OCI-LY1 (cell line): ENCODE results near the gene ICAM1.

Experiments used
- H2AFZ ChIP-seq: fragments of 200-600 bp; sonication (generic), shearing (Covaris generic); 2 replicates; pipeline ENCODE4 v1.6.0; 2014; ENCODE audit warnings: antibody characterized with exemption, mild to moderate bottlenecking, low read length
- H3F3A ChIP-seq: fragments of 200-600 bp; sonication (generic), shearing (Covaris generic); 2 replicates; pipeline ENCODE4 v1.6.0; 2014; ENCODE audit warnings: mild to moderate bottlenecking, antibody characterized with exemption, low read length, moderate library complexity; ENCODE audit not compliant: insufficient read depth
- H3K27ac ChIP-seq: fragments of 200-600 bp; sonication (generic); 2 replicates; pipeline ENCODE4 v1.5.1; 2014; ENCODE audit warnings: low read length, mixed run types, mild to moderate bottlenecking, low read depth; ENCODE audit not compliant: poor library complexity, severe bottlenecking
- H3K27me3 ChIP-seq: fragments of 200-600 bp; sonication (generic); 2 replicates; pipeline ENCODE4 v1.6.0; 2014; ENCODE audit warnings: antibody characterized with exemption, mild to moderate bottlenecking, low read length, moderate library complexity; ENCODE audit not compliant: insufficient read depth
- H3K36me3 ChIP-seq: fragments of 200-600 bp; sonication (generic); 2 replicates; pipeline ENCODE4 v1.6.1; 2014; ENCODE audit warnings: mild to moderate bottlenecking, antibody characterized with exemption, low read length, moderate library complexity, mixed read lengths; ENCODE audit not compliant: insufficient read depth
- H3K4me1 ChIP-seq: fragments of 200-600 bp; sonication (generic); 2 replicates; pipeline ENCODE4 v1.5.1; 2014; ENCODE audit warnings: mild to moderate bottlenecking, low read length, moderate library complexity; ENCODE audit not compliant: insufficient read depth, severe bottlenecking
- H3K4me2 ChIP-seq: fragments of 200-600 bp; sonication (generic), shearing (Covaris generic); 2 replicates; pipeline ENCODE4 v1.6.1; 2014; ENCODE audit warnings: low read length
- H3K4me3 ChIP-seq: fragments of 200-600 bp; sonication (generic); 2 replicates; pipeline ENCODE4 v1.5.1; 2014; ENCODE audit warnings: low read length, low read depth, mild to moderate bottlenecking, mixed read lengths; ENCODE audit not compliant: poor library complexity, severe bottlenecking
- H3K79me2 ChIP-seq: fragments of 200-600 bp; shearing (Covaris generic); 2 replicates; pipeline ENCODE4 v1.6.1; 2016; ENCODE audit warnings: mixed run types, low read length, mixed read lengths; ENCODE audit not compliant: insufficient read depth
- H3K9ac ChIP-seq: fragments of 200-600 bp; sonication (generic), shearing (Covaris generic); 2 replicates; pipeline ENCODE4 v1.6.1; 2014; ENCODE audit warnings: mild to moderate bottlenecking, low read length, mixed read lengths
- H3K9me2 ChIP-seq: fragments of 200-600 bp; sonication (generic), shearing (Covaris generic); 2 replicates; pipeline ENCODE4 v1.6.1; 2014; ENCODE audit warnings: low read depth, mild to moderate bottlenecking, low read length, mixed read lengths
- H3K9me3 ChIP-seq: fragments of 200-600 bp; shearing (Covaris generic); 2 replicates; pipeline ENCODE4 v1.6.1; 2014; ENCODE audit warnings: low read length, mixed read lengths
- H4K20me1 ChIP-seq: fragments of 200-600 bp; sonication (generic), shearing (Covaris generic); 2 replicates; pipeline ENCODE4 v1.6.0; 2016; ENCODE audit warnings: mild to moderate bottlenecking, low read length; ENCODE audit not compliant: insufficient read depth
- CTCF ChIP-seq: fragments of 200-600 bp; sonication (generic), shearing (Covaris generic); IDR thresholded peaks from 2 replicates; pipeline ENCODE4 v1.5.1; 2017; ENCODE audit warnings: mild to moderate bottlenecking, antibody characterized with exemption, low read length, moderate library complexity, mixed read lengths
- EZH2 ChIP-seq: fragments of 200-600 bp; sonication (generic), shearing (Covaris generic); IDR thresholded peaks from 2 replicates; pipeline ENCODE4 v1.8.0; 2017; ENCODE audit warnings: borderline replicate concordance, mixed run types, mild to moderate bottlenecking, antibody characterized with exemption, low read length, moderate library complexity, mixed read lengths

The ICAM1 gene

GRCh38 chr19:10327793-10328192 is 56.9 kb downstream of the ICAM1 start:
- TF ChIP-seq CTCF (no peak), EZH2 (no peak)
- H2AFZ ChIP-seq, result no peak overlapping the region
- H3K9ac ChIP-seq, result no peak overlapping the region
- H3K9me2 ChIP-seq, result no peaks in the 10 kb centered on the region
- H3K27me3 ChIP-seq, result no peaks in the 10 kb centered on the region
- no peak overlapping the region for H3K4me2 ChIP-seq
- no peaks in the 10 kb centered on the region for H4K20me1 ChIP-seq
- H3K4me3 ChIP-seq, result no peak overlapping the region
- H3K9me3 ChIP-seq, result no peaks in the 10 kb centered on the region
- H3K36me3 ChIP-seq, result peaks cover 82% of the 10 kb centered on the region
- no peak overlapping the region for H3K27ac ChIP-seq
- H3F3A ChIP-seq, result no peaks in the 10 kb centered on the region; the same call in 1 of the 2 replicates
- peaks cover 14% of the 10 kb centered on the region for H3K79me2 ChIP-seq
- H3K4me1 ChIP-seq, result peaks cover 32% of the 10 kb centered on the region

GRCh38 chr19:10328558-10329429 is 57.9 kb downstream of the ICAM1 start:
- peaks cover 27% of the 10 kb centered on the region for H3K4me1 ChIP-seq
- H2AFZ ChIP-seq, result no peak overlapping the region
- no peak overlapping the region for H3K4me2 ChIP-seq
- no peaks in the 10 kb centered on the region; the same call in 1 of the 2 replicates for H3F3A ChIP-seq
- no peaks in the 10 kb centered on the region for H3K9me2 ChIP-seq
- no peaks in the 10 kb centered on the region for H3K27me3 ChIP-seq
- no peak overlapping the region for H3K9ac ChIP-seq
- peaks cover 79% of the 10 kb centered on the region for H3K36me3 ChIP-seq
- peaks cover 14% of the 10 kb centered on the region for H3K79me2 ChIP-seq
- H4K20me1 ChIP-seq, result no peaks in the 10 kb centered on the region
- H3K4me3 ChIP-seq, result no peak overlapping the region
- no peak overlapping the region for H3K27ac ChIP-seq
- H3K9me3 ChIP-seq, result no peaks in the 10 kb centered on the region
- TF ChIP-seq CTCF, result no peak
- TF ChIP-seq EZH2, result no peak

GRCh38 chr19:10329555-10329954 is 58.6 kb downstream of the ICAM1 start:
- H3K4me3 ChIP-seq, result no peak overlapping the region
- H3K9ac ChIP-seq, result no peak overlapping the region
- TF ChIP-seq CTCF (no peak), EZH2 (no peak)
- peaks cover 73% of the 10 kb centered on the region for H3K36me3 ChIP-seq
- no peak overlapping the region for H2AFZ ChIP-seq
- no peaks in the 10 kb centered on the region; the same call in 1 of the 2 replicates for H3F3A ChIP-seq
- no peaks in the 10 kb centered on the region for H3K27me3 ChIP-seq
- peaks cover 14% of the 10 kb centered on the region for H3K79me2 ChIP-seq
- no peak overlapping the region for H3K4me2 ChIP-seq
- no peak overlapping the region for H3K27ac ChIP-seq
- H3K4me1 ChIP-seq, result peaks cover 34% of the 10 kb centered on the region
- H3K9me3 ChIP-seq, result no peaks in the 10 kb centered on the region
- H3K9me2 ChIP-seq, result no peaks in the 10 kb centered on the region
- no peaks in the 10 kb centered on the region for H4K20me1 ChIP-seq
